Raji (cell line): ENCODE data around the gene DBT.
A peak's percentile ranks its signal among the peaks of the same experiment; 100 is the strongest.

Experiments
- POLR2A ChIP-seq: IDR thresholded peaks from 2 replicates; pipeline ENCODE4 v1.6.1; 2011; ENCODE audit warnings: low read depth, low read length, control low read depth; ENCODE audit not compliant: insufficient read depth

Gene DBT

GRCh38 chr1:100249537-100250257 is at the start of gene DBT:
DBT (minus strand) TSS chr1:100249834; CDS start chr1:100249820, 14 bp downstream.
- peak; percentile 97 for TF ChIP-seq POLR2A

DNA sequence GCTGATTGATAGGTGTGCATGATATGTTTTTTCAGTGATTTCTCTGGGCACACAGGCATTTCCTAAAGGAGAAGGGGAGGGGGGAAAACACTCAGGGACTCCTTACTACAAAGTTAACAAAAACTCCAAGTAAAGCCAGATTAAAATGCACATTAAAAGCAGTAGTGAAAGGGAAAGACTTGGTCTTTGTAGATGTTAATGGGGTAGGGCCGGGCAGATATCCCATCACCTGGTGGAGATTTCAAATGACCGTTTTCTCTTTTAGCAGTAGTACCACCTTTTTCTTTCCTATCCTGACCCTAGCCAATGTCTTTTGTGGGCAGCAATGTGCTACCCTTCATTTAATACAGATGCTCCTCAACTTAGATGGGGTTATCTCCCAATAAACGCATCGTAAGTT is 48.9 kb upstream of the DBT start:
- no peak for TF ChIP-seq POLR2A

DNA sequence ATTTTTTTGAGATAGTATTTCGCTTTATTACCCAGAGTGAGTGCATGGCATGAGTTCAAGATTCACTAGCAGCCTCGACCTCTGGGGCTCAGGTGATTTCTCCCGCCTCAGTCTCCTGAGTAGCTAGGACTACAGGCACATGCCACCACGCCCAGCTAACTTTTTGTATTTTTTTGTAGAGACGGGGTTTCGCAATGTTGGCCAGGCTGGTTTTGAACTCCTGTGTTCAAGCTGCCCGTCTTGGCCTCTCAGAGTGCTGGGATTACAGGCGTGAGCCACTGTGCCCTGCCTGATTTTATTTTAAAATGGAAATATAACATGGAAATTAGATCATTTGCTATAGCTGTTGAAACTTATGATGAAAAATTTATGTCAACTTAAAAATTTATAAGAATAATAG is 46.5 kb upstream of the DBT start:
- TF ChIP-seq POLR2A, result no peak

DNA sequence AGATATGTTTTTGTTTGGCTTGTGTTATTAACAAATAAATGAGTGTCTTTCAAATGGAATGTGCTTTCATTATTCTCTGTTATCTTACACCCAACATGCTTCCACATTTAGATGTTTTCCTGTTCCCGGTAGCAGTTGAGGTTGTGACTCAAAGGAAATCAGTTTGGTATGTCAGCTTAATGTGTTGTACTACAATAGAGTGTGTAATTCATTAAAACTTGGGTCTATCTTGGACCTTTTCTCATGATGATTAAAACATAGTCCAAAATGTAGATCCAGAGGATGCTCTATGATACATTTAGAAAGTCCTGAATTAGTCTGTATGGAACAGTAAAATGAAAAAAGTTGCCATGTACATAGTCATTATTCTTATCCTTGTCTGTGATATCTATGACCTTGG is 43.1 kb upstream of the DBT start:
- TF ChIP-seq POLR2A, result no peak

DNA sequence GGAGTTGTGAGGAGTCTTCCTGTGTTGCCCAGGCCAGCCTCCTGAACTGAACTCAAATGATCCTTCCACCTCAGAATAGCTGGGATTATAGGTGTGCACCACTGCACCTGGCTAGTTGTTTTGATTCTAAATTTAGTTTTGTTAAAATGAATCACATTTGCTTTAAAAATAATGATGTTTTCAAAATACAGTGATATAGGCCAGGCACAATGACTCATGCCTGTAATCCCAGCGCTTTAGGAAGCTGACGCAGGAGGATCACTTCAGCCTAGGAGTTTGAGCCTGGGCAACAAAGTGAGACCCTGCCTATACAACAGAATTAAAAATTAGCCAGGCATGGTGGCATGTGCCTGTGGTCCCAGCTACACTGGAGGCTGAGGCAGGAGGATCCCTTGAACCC is 40.7 kb upstream of the DBT start:
- no peak for TF ChIP-seq POLR2A

GRCh38 chr1:100287162-100287561 is 37.5 kb upstream of the DBT start:
- TF ChIP-seq POLR2A, result no peak

- TF ChIP-seq POLR2A, result no peak
Observed at GRCh38 chr1:100284591-100284990, 35.0 kb upstream of the DBT start.

- no peak for TF ChIP-seq POLR2A
Observed at GRCh38 chr1:100279954-100280682, 30.5 kb upstream of the DBT start.

DNA sequence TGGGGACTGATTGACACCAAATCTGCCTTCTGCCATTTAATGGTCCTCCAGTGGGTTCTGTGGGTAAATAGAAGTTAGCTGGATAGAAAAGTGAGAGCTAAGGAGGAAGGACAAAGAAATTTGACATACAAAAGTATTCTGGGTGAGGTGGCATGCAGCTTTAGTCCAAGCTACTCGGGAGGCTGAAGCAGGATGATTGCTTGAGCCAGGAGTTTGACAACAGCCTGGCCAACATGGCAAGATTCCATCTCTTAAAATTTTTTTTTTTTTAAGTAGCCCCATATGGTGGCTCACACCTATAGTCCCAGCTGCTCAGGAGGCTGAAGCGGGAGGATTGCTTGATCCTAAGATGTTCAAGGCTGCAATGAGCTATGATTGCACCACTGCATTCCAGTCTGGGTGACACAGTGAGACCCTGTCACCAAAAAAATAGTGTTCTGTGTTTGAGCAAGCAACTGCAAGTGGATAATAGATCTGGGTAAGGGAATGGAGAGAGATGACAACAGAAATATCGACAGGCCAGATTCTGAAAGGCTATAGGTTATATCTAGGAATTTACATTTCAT is 29.8 kb upstream of the DBT start:
- TF ChIP-seq POLR2A, result no peak

DNA sequence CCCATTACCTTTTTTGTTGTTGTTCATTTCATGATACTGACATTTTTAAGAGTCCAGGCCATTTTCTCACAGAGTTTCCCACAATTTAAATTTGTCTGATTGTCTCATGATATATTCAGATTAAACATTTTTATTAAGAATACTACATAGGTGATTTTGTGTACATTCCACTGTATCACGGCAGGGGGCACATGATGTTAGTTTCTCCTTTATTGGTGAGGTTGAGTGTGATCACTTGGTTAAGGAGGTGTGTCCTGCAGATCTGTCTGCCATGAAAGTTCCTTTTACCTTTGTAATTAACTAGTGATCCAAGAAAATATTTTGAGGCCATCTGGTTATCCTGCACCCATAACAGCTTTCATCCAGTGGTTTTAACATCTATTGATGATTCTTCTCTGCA is 28.2 kb upstream of the DBT start:
- TF ChIP-seq POLR2A, result no peak

- TF ChIP-seq POLR2A, result no peak
Observed at GRCh38 chr1:100268202-100268601, 18.6 kb upstream of the DBT start.

GRCh38 chr1:100267284-100267683 is 17.6 kb upstream of the DBT start:
- TF ChIP-seq POLR2A, result no peak

- TF ChIP-seq POLR2A, result no peak
Observed at GRCh38 chr1:100266741-100267140, 17.1 kb upstream of the DBT start.

GRCh38 chr1:100265931-100266740 is 16.5 kb upstream of the DBT start, which contains the start of gene RTCA:
RTCA (plus strand) TSS chr1:100266216; CDS start chr1:100266376, 160 bp downstream.
- TF ChIP-seq POLR2A, result peak; percentile 87

GRCh38 chr1:100265562-100265930 is 15.9 kb upstream of the DBT start:
- no peak for TF ChIP-seq POLR2A
